Measurements from ENCODE around the gene FTCD. TPM values are rescaled to one million over a fixed set of nuclear protein-coding genes. Genes with fewer than 3 reads are reported as not detected.

FTCD gene
- total RNA-seq, 1 experiment from 2014 or later, result 6.7 TPM

DNA sequence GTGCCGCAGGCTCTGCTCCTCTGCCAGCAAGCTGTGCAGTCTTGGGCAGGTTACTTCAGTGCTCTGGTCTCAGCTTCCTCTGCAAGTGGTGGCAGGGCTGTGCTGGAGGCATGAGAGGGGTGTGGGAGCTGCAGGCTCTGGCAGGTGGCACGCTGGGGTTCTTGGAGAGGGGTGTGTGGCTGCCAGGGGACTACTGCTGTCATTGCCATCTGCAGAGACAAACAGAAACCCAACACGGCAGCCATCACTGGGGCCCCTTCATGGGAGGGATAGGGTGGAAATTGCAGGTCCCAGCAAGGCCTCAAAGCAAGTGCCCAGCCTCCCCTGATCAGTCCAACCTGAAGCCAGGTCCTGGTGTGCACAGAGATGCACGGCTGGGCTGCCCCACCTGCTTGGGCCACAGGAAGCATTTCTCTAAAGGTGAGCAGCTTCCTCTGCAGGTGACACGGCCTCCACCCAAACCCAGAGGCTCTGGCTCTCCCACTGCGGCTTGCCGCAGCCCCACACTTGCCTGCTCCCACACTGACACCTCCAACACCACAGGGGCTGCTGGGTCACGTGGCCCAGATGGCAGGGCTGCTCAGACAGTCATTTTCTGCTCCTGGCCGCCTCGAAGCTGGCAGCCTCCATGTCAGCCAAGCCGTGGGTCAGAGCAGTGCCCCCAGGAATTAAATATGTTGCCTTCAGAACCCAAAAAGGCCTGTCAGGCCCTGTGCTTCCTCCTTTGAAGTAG lies 61.5 kb downstream of the FTCD start:
- Histone ChIP-seq H3K27ac (ENCODE audit: insufficient read length, low read depth, low read length) (no peak overlapping the region), H3K4ac (ENCODE audit: low read depth, low read length) (no peak overlapping the region), H3K23me2 (ENCODE audit: insufficient read length, low read depth, low read length, poor library complexity, severe bottlenecking) (peaks cover 6% of the 10 kb centered on the region), H4K20me1 (ENCODE audit: control insufficient read depth, insufficient read depth, insufficient read length) (no peaks in the 10 kb centered on the region), H3K56ac (ENCODE audit: insufficient read length, low read depth, low read length) (no peak overlapping the region), H2BK20ac (ENCODE audit: low read depth, low read length, poor library complexity, severe bottlenecking) (no peak overlapping the region), H2AK5ac (ENCODE audit: insufficient read length, low read length) (no peak overlapping the region), H2BK12ac (ENCODE audit: insufficient read length, low read depth, low read length) (no peak overlapping the region), H2BK120ac (ENCODE audit: low read depth, low read length, poor library complexity, severe bottlenecking) (no peak overlapping the region), H4K91ac (ENCODE audit: insufficient read length, low read depth, low read length) (no peak overlapping the region), H2BK5ac (ENCODE audit: insufficient read length, low read length) (no peak overlapping the region), H3K14ac (ENCODE audit: insufficient read depth, low read length) (no peak overlapping the region; the same call in 1 of the 2 replicates), H3K4me1 (ENCODE audit: insufficient read depth, low read length) (no peaks in the 10 kb centered on the region), H3K23ac (ENCODE audit: insufficient read length, low read depth, low read length) (no peak overlapping the region), H3T11ph (ENCODE audit: low read length) (no peak overlapping the region), H2BK15ac (ENCODE audit: low read depth, low read length) (no peak overlapping the region), H3K9ac (ENCODE audit: extremely low read depth, insufficient read length, low read length) (no peak overlapping the region), H4K8ac (replicated peaks; ENCODE audit: insufficient read length, low read depth, low read length) (no peak overlapping the region), H3K9me3 (ENCODE audit: control insufficient read depth, low read depth, low read length) (peaks cover 17% of the 10 kb centered on the region), H3K4me2 (ENCODE audit: insufficient read depth, insufficient read length, low read length) (no peak overlapping the region), H3K79me2 (ENCODE audit: insufficient read depth, low read length) (no peaks in the 10 kb centered on the region), H2AFZ (ENCODE audit: low read length) (no peak overlapping the region), H3K79me1 (ENCODE audit: insufficient read depth, low read depth, low read length, poor library complexity, severe bottlenecking) (no peaks in the 10 kb centered on the region), H4K5ac (ENCODE audit: insufficient read length, low read depth, low read length) (no peak overlapping the region), H3K18ac (ENCODE audit: insufficient read length, low read depth, low read length) (no peak overlapping the region), H3K27me3 (ENCODE audit: insufficient read depth, low read length) (peaks cover 2% of the 10 kb centered on the region; the same call in 1 of the 2 replicates)
- H3K9me3 Mint-ChIP-seq, result peaks cover 33 to 45% of the 10 kb centered on the region in 2 experiments
- H3K4me1 Mint-ChIP-seq, result peaks cover 4 to 5% of the 10 kb centered on the region in 2 experiments
- TF ChIP-seq, protein P1, sequence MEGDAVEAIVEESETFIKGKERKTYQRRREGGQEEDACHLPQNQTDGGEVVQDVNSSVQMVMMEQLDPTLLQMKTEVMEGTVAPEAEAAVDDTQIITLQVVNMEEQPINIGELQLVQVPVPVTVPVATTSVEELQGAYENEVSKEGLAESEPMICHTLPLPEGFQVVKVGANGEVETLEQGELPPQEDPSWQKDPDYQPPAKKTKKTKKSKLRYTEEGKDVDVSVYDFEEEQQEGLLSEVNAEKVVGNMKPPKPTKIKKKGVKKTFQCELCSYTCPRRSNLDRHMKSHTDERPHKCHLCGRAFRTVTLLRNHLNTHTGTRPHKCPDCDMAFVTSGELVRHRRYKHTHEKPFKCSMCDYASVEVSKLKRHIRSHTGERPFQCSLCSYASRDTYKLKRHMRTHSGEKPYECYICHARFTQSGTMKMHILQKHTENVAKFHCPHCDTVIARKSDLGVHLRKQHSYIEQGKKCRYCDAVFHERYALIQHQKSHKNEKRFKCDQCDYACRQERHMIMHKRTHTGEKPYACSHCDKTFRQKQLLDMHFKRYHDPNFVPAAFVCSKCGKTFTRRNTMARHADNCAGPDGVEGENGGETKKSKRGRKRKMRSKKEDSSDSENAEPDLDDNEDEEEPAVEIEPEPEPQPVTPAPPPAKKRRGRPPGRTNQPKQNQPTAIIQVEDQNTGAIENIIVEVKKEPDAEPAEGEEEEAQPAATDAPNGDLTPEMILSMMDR (conservative IDR thresholded peaks at IDR 0.05), result no peak
- no peak overlapping the region for H3K27ac Mint-ChIP-seq
- peak; percentile 28 for DNase-seq
- no peak overlapping the region for H3K4me3 Mint-ChIP-seq
- peaks cover 16% of the 10 kb centered on the region for H3K27me3 Mint-ChIP-seq (ENCODE audit: low read depth)
- peaks cover 15 to 18% (median 16%) of the 10 kb centered on the region in 3 experiments for H3K36me3 Mint-ChIP-seq (ENCODE audit: insufficient read depth in 1 of 3, low read depth in 3 of 3)
- WGBS (ENCODE audit: extremely low coverage, insufficient read length, low lambda C conversion rate), result no CpG with 5 or more reads among the region's 11 CpGs
